GM21390 (cell line): ENCODE measurements around the gene NRL.

ENCODE experiments used
- ATAC-seq: cut with Tn5 transposase; IDR thresholded peaks from one replicate; pipeline ENCODE4 v1.9.1; 2021; ENCODE audit not compliant: unreplicated experiment

NRL gene

DNA sequence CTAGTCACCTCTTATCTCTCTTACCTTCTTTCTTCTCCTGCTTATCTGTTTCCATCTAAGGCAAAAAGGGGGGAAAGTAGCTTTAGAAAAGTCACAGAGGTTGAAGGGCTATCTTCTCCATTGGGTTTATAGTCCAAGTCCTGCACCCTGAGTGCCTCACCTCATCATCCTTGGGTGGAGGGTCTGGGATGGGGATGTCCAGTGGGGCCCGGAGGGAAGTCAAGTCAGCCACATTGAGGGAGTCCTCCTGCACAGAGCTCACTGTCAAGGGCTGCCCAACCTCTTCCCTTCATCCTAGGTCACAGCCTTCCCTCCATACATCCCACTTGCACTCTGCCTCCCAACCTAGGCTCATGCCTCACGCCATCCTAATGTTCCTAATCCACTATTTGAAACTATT is 30.5 kb upstream of the NRL start:
- no peak for ATAC-seq

DNA sequence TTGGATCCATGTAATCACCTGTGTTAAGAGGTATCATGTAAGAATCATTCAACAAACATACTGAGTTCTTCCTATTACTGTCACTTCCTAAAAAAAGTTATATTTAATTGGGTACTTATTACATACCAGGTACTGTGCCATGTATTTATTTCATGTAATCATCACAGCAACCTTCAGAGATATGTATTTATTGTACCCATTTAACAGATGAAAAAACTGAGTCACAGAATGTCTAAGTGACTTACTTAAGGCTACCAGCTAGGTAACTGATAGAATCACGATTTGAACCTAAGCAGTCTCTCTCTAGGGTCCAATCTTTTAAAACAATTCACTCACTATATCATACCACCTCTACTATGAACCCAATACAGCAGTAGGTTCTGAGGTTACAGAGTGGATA is 29.7 kb upstream of the NRL start:
- no peak for ATAC-seq

DNA sequence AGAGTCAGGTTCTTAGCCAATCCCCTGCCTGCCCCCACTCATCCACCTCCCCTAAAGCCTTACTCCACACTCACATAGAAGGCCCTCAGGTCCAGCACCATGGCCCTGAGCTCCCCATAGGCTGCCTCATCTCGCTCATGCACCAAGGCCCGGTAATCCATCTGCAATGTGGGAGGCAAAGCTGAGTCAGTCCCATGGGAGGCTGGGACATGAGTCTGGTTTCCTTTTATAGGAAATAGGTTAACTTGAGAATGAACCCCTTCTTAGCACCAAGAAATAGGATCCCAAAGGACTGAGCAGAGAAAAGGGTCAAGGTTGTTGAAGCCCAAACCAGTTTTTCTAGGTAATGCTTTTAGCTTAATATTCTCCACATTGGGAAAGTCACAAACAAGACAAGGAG is 28.8 kb upstream of the NRL start:
- ATAC-seq: no peak

DNA sequence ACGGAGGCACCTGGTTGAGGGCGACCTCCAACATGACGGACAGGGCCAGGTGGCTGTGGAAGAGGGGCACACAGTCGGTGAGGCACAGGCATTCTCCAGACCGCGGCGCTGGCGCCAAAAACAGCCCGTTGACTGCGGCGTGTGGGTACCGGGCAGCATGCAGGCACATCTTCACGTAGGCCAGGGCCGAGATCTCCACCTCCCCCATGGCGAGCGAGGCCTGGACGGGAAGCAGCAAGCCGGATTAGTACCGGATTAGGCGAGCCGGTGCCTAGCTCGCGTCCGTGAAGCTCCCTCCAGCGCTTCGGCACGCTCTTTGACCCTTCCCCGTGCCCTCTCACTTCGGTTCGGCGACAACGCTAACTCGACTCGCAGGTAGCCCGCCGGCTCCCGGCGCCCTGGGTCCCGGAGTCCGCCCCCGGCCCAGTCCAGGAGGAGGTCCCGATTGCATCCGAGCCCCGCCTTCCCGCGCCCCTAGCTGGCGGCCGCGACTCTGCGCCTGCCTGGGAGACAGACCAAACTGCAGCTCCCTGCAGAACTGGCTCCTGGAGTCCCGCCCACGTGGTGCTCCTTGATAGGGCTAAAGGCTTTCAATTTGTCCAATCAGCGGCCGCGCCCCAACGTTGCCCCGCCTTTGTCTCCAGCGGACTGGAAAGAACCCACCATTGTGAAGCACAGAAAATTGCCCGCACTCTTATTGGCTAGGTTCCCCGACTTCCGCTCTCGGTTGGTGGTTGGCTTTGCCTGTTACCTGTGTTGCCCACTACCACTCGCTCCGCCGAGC is 26.5 kb upstream of the NRL start, which contains the start of gene EMC9:
TSS of gene EMC9 (minus strand) at position 495 of the 784 bp plus-strand sequence. CDS start at position 208, 287 bp downstream.
- peak; percentile 84 for ATAC-seq

DNA sequence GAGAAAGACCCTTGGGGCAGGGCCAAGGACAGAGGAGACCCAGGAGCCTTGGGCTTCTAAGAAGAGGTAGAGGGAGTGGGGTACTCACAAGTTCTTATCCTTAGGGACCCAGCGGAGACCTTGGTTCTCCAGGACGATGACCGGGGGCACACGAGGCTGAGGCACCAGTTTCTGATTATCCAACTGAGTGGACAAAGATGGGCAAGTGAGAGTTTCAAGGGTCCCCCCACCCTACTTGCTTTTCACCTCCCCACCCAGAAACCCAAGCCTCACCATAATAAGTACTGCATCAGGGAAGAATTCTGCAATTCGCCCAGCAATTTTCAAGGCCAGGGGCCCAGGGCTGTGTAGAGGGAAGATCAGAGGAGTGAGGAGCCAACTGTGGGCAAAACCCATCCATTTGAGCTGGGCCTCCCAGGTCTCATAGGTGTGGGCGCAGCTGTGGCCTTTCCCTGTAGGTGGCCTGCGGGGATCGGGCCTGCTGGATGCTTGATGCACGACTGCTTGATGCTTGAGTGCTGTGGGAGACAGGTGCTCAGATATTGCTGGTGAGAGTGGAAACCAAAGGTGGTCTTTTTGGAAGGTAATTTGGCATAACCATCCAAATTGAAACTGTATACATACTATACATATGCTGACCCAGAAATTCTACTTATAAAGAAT is 24.7 kb upstream of the NRL start:
- no peak for ATAC-seq

DNA sequence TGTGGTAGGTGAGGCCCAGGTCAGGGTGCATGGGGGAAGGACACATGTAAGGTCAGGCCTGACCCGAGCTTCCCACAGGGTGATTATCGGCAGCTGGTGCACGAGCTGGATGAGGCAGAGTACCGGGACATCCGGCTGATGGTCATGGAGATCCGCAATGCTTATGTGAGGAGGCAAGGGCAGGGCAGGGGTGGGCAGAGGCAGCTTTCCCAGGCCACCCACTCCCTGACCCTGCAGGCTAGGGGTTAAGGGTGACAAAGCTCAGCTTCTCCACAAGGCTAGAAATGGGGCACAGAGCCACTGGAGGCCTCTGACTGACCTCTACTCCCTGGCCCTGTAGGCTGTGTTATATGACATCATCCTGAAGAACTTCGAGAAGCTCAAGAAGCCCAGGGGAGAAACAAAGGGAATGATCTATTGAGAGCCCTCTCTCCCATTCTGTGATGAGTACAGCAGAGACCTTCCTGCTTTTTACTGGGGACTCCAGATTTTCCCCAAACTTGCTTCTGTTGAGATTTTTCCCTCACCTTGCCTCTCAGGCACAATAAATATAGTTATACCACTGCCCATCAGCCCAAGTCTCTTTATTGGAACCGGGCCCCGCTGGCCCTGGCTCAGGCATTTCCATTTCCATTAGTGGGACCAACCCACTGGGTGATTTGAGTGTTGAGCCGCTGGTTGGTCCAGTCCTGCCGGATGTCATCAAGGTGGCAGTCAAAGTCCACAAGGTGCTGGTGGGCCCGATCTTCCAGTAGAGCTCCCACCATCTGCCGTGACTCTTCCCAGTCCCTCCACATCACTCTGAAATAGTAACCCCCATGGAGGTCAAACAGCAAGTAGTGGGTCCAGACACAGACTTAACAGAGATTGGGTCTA is 23.9 kb upstream of the NRL start:
- ATAC-seq: no peak

DNA sequence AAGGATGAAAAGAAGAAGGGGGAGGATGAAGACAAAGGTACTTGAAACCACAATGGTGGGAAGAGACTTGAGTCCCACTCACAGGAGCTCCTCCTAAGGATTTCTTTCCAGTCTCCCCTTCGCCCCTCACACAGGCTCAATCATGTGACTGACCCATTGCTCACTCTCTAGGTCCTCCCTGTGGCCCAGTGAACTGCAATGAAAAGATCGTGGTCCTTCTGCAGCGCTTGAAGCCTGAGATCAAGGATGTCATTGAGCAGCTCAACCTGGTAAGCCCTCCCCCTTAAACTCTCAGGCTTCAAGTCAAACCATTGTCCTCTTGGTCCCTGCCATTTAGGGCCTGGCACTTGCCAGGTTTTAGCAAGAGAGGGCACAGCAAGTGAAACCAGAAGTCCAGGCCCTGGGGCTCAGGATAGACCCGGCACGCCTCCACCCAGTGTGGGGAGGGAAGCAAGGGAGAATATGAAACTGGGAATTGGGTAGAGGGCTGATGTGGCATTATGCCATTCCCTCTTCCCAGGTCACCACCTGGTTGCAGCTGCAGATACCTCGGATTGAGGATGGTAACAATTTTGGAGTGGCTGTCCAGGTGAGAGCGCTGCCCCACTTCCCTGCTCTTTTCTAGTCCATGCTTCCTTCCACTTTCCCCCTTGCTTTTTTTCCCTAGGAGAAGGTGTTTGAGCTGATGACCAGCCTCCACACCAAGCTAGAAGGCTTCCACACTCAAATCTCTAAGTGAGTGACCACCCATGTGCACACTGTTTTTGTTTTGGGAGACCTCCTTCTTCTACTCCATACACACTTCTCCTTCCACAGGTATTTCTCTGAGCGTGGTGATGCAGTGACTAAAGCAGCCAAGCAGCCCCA is 23.0 kb upstream of the NRL start:
- ATAC-seq: no peak

DNA sequence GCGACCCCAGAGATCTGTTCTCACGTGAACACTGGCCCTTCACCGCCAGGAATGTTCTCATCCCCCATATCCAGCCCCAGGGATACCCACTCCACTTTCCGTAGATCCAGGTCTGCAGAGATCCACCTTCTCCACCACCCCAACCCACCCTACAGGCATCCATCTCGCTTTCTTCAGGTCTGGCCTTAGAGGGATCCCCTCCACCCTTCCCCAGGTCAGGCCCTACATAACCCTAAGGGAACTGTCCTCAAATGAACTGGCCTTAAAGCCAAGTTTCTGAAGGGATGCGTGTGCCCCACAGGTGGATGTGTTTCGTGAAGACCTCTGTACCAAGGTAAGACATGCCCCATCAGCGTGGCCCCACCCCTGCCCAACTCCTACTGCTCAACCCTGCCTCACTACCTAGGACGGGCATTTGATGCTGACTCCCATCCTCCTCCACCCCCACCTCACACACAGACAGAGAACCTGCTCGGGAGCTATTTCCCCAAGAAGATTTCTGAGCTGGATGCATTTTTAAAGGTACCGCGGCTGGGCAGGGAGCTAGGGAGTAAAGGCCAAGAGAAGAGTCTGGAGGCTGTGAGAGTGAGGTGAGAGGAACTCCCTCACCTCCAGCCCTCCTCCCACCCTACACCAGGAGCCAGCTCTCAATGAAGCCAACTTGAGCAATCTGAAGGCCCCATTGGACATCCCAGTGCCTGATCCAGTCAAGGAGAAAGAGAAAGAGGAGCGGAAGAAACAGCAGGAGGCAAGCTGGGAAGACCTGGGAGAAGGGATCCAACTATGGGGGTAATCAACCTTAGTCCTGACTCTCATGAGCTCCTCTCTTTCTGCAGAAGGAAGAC is 22.2 kb upstream of the NRL start:
- no peak for ATAC-seq

DNA sequence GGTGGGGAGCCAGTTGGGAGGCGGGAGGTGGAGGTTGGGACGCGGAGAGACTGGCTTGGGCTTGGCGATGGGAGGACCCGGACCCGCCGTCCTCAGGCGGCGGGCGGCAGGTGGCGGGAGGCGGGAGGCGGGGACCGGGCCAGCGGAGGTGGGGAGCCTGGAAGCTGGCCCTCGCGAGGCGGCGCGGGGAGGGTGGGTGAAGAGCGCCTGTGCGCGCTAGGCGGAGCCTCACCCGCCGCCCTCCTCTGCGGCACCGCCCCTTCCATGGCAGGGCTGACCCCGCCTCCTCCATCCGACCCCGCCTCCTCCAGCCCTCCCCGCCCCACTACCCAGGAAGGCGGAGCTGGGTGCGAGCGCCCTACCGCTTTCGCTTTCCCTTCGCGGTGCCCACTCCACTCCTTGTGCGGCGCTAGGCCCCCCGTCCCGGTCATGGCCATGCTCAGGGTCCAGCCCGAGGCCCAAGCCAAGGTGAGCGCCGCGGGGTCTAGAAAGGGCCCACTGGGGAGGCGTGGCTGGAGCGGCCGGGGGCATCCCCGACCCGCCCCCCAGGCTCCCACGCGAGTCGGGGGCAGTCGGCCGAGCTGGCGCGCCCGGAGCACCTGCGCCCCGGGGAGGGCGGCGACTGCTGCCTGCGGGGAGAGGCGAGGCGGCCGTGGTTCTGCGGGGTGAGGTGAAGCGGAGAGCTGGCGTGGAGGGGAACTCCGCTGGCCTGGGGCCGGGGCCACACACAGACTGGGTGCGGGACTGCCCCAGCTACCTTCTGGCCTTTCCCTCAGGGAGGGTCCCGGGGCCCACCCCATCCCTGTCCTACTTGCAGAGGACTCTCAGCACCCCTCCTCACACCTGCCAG is 21.3 kb upstream of the NRL start, which contains the start of gene PSME1:
TSS of gene PSME1 (plus strand) at position 361 of the 850 bp plus-strand sequence. CDS start at position 430, 69 bp downstream.
- ATAC-seq: peak; percentile 73

DNA sequence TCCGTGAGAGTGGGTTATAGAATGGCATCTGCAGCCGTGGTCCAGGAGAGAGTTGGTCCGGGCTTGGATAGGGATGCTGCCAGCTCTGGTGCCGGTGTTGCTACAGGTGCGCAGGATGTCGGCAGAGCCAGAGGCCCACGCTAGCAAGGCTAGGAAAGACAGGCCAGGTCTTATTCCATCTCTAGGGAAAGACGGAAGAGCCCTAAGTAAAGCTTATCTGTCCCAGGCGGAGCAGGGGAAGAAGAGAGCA is 20.8 kb upstream of the NRL start:
- ATAC-seq: no peak

DNA sequence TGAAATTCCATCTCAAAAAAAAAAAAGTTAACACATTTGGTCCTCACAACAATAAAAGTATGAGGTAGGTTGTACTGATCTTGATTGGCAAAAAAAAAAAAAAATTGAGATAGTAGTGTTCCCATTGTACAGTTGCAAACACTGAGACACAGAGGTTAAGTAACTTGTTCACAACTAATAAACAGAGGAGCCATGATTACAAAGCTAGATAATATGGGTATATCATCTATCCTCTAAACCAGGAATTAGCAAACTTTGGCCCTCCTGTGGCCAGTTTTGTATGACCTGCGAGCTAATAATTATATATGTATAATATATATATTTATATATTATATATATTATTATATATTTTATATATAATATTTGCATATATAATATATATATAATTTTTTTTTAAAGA is 19.0 kb upstream of the NRL start:
- ATAC-seq: no peak

DNA sequence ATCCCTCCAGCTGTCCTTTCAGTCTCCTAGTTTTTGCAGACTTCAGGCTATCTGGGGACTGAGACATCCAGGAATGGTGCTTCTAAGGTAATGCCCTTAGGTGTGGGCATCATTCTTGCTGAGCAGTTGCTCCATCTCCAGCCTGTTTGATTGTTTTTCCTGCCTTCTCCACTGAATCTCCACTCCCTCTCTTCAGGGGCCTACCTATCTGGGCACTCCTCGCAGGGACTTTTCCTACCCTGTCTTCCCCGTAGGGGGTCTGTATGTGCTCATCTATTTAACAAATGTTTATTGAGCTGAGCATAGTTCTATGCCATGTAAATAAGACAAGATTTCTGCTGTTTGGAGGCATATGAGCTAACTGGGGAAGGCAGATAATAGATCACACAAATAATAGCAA is 18.2 kb upstream of the NRL start:
- ATAC-seq: no peak

DNA sequence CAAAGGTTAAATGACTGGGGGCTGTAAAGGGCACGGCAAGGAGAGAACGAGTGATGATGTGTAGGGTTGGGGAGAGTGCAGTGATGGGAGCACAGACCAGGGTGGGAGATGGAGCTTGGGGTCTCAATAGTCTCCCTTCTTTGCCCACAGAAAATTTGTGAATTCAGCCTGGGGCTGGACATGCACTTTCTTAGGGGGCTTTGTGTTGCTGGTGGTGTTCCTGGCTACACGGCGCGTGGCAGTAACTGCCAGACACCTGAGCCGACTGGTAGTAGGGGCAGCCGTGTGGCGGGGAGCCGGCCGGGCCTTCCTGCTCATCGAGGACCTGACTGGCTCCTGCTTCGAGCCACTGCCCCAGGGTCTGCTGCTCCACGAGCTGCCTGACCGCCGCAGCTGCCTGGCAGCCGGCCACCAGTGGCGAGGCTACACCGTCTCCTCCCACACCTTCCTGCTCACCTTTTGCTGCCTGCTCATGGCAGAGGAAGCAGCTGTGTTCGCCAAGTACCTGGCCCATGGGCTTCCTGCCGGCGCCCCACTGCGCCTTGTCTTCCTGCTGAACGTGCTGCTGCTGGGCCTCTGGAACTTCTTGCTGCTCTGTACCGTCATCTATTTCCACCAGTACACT is 17.4 kb upstream of the NRL start:
- ATAC-seq: no peak

DNA sequence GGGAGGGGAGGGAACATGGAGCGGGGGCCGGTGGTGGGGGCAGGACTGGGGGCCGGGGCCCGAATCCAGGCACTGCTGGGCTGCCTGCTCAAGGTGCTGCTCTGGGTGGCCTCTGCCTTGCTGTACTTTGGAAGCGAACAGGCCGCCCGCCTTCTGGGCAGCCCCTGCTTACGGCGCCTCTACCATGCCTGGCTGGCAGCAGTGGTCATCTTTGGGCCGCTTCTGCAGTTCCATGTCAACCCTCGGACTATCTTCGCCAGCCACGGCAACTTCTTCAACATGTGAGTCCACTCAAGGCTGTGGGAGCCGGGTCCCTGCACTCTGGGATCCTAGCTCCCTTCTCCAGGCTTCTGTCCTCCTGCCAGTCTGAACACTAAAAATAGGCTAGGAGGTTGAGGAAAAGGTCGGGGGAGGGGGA is 16.8 kb upstream of the NRL start:
- ATAC-seq: no peak

DNA sequence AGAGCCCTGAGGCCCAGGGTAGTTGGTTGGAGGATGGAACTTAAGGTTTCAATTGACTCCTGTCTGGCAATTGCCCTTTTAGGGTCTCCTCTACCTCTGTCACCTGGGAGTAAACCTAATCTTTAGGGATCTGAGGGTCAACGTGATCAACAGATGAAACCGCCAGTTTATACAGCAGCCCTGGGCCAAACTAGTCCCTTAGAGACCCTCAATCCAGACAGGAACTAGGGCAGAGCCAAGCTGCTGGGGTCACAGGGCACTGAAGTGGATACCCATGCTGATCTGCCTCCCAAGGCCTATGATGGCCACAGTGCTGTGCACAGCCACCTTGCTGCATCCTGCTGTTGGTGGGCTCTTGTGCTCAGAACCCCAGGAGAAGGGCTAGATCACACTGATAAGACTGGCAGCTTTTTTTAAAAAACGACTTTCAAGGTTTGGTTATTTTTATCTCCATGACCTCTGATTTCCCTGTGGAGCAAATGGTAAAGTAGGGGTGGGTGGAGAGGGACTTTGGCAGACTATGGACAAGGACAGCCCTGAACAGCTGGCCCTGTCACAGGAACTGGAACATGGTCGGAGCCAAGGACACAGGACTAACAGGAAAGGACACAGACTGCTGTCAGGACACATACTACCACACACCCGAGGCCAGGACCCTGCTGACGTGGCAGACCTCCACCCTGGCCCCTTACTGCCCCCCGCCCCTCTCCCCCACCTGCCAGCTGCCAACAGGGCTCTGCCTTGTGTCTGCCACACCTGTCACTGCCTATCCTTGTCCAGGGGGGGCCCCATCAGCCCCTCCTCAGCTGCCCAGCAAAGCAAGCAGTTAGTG is 16.2 kb upstream of the NRL start:
- no peak for ATAC-seq

DNA sequence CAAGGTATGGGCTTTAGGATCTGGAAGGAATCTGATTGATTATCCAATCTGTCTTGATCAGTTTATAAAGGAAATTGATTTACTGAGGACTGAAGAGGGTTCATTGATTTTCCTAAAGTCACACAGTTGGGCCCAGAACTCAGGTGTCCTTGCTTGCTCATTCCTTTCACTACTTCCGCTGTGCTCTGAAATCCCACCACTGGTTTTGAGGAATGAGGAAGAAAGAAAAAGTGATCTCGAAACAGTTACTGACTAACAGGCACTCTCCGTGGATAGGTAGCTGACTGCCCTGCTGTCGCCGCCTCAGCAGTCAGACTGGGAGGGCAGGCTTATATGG is 15.6 kb upstream of the NRL start, which contains the start of gene FITM1:
TSS of gene FITM1 (plus strand) at position 280 of the 337 bp plus-strand sequence. CDS start 905 bp downstream, outside the sequence.
- ATAC-seq: no peak

DNA sequence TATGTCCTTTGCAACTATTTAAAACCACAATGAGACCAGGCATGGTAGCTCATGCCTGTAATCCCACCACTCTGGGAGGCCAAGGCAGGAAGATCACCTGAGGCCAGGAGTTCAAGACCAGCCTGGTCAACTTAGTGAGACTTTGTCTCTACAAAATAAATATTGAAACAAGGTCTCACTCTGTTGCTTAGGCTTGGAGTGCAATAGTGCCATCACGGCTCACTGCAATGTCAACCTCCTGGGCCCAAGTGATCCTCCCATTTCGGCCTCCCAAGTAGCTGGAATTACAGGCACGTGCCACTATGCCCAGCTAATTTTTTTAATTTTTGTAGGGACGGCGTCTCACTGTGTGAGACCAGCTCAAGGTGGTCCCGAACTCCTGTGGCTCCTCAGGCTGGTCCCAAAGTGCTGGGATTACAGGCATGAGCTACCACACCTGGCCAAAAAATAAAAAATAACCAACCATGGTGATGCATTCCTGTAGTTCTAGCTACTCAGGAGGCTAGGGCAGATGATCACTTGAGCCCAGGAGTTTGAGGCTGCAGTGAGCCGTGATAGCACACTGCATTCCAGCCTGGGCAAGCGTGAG is 14.8 kb upstream of the NRL start:
- no peak for ATAC-seq
